SIG-M5 treated with dmso at 0.1 percent for 504 hours (cell line): ENCODE data around the gene KIAA1217.

Experiments
- DNase-seq: peaks from one replicate; lab custom pipeline; 2025; ENCODE audit not compliant: unreplicated experiment; lab: John Stamatoyannopoulos, UW

KIAA1217 gene

DNA sequence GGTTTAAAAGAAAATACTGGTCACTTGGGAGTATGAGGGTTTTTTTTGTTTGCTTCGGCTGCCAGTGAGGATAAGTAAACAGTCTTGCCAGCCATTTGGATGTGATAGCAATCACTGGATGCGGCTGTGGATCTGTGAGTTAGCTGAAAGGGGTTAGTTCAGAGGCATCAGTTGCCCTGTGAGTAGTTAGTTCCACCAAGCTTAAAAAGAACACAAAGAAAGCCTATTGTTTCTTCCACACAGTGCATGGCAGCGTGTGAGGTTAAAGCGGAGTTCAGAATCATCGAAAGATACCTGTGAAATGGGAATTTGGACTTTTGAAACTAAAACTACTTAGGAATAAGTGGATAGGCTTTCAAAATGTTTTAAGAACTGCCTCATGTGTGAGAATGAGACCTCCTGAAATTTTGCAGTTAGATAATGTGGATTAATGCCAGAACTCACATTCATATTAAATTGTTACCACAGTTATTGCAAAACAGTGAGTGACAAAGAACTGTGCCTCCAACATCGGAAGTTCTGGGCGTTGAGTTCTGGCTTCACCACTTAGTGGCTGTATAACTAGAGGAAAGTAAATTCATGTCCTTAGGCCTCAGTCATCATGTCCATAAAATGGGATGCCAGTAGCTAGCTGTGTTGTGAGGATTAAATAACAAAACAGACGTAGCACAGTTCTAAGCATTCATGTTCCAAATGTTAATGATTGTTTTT is 31.3 kb downstream of the KIAA1217 start:
- no peak for DNase-seq

DNA sequence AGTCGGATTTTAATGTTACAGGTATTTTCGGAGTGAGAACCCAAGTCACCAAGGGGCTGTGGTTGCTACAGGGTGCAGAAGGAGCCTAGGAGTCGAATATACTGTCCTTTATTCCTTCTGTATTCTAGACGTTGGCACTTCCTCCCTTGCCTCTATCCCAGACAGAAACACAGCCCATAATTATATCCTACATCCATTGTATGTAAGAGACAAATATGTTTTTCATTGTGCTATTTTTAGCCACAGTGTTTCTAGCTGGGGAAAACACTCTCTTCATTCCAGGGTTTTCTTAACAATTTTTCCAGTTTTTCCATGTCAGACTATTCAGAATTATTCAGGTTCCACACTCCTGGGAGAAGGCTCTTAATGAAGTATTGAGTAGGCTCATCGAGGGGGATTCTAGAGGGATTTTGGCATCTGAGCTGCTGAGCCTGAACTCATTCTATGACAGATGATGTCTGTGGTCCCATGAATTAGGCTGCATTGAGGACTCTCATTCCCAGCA is 32.6 kb downstream of the KIAA1217 start:
- no peak for DNase-seq

DNA sequence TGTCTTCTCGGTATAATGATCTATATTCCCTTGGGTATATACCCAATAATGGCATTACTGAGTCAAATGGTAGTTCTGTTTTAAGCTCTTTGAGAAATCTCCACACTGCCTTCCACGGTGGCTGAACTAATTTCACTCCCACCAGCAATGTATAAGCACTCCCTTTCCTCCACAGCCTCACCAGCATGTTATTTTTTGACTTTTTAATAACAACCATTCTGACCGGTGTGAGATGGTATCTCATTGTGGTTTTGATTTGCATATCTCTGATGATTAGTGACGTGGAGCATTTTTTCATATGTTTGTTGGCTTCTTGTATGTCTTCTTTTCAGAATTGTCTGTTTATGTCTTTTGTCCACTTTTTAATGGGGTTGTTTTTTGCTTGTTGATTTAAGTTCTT is 33.6 kb downstream of the KIAA1217 start:
- no peak for DNase-seq

DNA sequence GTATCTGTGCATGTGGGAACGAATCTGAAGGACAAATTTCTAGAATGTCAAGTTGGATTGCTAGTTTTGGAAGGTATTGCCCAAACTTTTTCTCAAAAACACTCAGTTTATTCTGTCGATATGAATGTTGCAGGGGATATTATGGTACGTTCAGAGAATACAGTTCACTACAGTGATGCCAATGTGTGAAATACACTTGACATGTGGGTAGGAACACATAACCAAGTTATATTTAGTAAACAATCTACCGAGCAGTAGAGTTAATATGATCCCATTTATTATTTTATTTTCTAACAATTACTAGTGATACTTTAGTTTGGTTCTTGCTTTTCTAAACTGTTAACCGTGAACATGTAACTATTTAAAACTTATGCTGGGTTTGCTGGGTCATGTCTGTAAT is 37.4 kb downstream of the KIAA1217 start:
- no peak for DNase-seq

DNA sequence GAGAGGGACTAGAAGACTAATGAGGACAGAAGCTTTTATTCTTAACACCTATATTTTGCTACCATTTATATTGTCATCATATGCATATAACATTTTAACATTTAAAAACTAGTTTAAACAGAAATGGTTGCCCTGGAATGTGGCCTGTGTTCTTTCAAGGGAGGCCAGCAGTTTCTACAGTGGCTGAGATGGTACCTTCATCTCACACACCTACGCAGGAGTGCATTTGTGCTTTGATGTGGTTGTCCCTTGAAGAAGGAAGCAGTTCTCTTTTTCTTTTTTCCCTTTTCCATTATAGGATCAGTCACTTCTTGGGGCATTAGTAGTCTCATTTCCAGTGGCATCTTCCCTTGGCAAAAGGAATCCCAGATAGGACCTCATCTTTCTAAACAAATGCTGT is 38.9 kb downstream of the KIAA1217 start:
- no peak for DNase-seq

DNA sequence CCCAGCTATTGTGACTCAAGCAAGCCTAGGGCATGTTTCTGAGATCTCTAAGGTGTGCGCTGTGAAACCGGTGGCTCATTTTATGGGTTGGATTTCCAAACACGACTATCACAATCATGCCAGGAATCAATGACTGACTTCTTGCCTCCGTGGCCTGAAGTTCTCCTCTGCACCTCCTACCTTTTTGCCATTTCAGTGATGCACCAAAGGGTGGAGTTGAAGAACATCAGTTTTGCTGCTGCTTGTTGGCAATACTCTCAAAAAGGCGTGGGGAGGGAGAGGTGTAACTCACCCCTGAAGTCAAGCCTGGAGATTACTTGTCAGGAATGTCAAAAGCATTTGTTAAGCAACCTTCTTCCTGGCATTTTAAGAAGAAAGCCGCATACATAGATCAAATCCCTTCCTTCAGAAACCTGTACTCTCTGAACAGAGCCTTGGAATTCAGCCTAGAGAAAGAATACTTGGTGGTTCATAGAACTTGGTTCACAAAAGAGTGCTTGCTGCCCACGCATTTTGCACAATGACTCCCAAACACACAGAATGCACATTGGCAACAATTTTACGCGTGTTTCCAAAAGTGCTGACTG is 41.0 kb downstream of the KIAA1217 start:
- no peak for DNase-seq

DNA sequence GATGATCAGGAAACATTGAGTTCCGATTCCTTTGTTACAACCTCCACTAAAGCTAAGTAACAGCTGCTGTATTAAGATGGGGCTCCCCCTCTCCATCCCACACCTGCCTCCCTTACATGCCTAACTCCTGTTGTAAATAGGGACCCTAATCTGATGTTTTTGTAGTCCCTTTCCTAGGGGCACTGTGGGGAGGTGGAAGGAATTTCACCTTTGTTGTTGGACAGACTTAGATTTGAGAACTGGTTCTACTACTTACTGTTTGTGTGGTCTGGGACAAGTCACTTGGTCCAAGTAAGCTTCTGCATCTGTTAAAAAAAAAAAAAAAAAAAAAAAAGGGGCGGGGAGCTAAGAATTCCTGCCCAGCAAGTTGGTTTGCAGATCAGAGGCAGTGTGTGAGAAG is 42.6 kb downstream of the KIAA1217 start:
- DNase-seq = peak; percentile 37

DNA sequence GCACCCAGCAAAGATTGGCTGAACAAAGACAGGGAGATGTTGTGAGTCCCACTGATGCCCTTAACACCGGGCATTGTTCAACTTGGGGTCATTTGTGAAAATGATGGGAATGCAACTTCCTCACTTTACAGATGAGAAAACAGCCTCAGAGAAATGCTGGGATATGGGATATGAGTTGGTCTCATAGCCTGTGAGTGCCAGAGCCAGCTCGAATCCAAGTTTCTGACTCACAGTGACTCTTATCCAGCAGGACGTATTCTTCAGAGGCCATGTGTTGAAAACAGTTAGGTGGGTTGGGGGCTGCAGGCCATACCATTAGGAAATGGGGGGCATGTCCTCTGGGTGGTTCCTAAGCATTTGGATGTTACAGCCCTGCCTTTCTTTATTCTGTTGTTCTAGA is 45.2 kb downstream of the KIAA1217 start:
- DNase-seq = no peak

DNA sequence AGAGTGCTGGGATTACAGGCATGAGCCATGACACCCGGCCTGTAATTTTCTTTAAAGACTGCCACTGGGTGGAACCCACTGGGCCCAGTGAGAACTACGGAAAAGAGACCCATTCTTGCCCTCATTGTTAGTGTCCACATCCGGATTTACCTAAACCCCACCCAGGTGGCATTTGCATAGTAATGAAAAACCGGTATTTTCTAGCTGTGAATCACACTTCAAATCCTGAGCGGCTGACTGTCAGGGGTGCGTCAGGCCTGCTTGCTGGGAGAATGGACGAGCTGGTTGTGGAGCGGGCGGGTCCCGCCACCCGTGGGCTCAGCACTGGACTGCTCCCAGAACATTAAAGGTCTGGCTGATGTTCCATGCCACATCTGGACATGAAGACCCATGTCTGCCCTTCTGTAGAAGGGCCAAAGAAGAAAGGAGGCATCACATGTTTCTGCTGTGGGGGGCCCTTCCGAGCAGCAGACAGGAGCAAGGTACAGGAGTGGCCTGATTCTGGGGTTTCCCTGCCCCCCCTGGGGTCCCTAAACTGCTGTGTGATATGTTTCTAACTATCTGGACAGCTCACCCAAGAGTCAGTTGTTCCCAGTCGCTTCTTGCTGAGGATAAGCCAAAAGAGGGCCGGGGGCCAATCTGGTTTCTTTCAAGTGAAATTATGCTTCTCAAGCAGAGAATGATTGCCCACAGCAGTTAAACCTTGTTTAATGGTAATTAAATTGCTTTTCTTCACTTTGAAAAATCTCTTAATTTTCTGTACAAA is 46.4 kb downstream of the KIAA1217 start:
- no peak for DNase-seq

DNA sequence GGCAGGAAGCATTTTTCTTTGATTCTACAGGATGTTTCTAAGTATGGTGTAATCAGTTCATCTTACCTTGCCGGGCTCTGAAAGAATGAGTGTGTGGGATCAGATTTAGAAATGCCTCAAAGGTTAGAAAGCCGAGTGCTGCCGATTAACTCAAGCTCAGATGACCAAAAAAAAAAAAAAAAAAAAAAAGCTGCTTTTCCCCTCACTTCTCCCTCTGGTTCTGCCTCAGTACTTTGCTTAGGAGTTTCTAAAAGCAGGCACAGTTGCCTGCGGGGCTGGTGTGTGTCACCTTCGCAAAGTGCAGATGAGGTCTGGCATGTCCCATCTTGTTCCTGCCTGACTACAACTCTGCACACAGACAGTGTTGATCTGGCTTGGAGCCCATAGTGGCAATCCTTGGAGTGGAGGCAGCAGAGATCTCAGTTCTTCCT is 47.0 kb downstream of the KIAA1217 start:
- no peak for DNase-seq

DNA sequence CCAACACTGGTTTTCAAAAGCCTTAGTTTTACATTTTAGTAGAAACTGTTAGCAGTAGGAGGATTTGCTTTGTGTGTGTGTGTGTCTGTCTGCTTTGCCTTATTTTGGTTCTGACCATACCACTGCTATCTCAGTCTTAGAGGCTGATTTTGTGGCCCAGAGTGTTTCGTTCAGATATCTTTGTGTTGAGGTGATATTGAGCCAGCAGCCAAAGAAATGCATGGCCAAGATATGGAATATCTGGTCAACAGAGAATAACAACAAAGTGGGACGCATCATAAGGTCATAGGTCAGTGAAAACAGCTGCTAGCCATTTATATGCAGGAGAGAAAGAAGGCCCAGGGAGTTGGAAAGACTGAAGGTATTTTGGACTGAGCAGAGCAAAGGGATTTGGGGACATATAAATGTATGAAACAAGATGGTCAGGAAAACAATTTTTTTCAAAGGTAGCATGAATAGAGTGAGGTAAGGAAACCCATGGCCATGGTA is 47.7 kb downstream of the KIAA1217 start:
- no peak for DNase-seq

DNA sequence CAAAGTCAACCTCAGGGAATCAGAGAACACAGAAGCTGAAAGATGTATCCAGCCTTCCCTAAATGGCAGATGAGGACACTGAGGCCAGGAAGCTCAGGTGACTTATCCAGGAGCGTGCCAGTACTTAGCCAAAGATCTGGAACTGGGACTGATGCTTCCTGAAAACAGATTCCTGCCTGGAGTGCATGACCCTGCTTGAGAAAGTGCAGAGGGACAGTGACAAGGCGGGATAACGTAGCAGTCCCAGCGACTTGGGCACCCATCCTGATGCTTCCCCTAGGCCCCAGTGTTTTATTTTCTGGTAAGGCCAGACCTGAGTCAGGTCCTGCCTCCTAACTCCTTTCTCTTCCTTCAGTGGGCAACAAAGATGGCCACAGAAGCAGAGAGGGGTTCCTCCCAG is 48.6 kb downstream of the KIAA1217 start:
- no peak for DNase-seq

DNA sequence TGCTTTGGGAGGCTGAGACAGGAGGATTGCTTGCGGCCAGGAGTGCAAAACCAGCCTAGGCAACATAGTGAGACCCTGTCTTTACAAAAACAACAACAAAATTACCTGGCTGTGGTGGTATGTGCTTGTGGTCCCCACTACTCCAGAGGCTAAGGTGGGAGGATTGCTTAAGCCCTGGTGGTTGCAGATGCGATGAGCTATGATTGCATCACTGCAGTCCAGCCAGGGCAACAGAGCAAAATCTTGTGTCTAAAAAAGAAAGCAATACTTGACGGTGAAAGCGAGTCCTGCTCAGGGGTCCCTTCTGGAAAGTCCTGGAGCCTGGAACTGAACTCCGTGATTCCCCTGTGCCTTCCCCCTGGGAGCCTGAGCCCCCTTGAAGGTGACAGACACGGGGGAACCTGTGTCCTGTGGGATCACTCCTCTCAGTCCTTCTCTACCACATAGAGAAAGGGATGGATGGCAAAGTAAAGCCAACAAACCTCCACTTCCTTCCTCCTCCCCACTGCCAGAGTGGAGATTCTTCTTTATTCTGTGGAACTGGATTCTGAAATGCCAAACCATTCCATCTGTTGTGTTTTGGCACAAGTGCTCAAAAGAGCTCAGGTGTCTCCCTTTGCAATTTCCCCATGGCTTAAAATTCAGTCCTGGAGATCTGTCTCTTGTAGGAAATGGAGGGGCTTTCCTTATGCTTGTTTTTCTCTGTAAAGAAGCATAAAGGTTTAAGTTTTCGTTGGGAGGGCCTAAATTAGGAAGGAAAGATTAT is 50.6 kb downstream of the KIAA1217 start:
- no peak for DNase-seq

DNA sequence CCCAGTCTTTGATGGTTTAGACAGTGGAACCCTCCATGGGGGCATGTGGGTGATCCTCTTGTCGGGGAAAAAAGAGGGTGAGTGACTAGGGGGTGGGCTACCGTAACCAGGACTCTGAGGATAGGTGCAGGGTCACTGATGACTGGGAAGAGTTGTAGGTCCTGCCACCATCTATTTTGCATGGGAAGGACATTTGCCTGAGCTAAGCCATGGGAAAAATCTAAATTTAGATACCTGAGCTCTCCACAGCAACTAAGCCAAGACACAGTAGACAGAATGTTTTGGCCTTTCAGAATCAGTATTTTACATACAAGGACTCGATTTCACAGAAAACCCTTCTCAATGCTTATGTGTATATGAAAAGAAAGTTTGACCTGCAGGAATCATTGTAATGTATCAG is 52.7 kb downstream of the KIAA1217 start:
- DNase-seq = no peak

DNA sequence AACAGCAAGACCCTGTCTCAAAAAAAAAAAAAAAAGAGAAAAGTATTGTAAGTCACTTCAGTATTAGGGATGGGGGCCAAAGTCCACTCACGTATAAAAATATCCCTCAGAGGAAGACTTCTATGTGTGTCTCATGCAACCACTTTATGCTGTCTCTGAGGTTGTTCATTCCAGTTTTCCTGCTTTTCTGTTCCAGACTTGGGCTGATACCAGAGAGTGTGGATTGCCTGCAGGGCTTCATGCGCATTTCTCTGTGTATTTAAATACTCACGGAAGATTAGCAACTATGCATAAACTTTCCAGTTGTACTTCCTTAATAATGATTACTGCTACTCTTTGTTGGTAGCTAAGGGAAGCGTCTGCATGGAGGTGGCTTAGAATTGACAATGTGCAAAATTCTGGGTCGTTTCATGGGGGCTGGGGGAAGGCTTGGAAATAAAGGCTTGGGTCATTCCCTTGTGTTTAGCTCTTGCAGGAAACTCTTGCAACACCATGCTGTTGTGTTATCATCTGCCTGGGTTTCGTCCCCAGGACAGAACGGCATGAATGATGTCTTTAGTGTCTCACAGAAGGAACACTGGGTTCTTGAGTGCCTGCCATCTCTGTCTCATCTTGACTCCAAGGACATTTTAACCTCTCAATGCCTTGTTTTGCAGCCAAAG is 54.1 kb downstream of the KIAA1217 start:
- DNase-seq = peak; percentile 13

DNA sequence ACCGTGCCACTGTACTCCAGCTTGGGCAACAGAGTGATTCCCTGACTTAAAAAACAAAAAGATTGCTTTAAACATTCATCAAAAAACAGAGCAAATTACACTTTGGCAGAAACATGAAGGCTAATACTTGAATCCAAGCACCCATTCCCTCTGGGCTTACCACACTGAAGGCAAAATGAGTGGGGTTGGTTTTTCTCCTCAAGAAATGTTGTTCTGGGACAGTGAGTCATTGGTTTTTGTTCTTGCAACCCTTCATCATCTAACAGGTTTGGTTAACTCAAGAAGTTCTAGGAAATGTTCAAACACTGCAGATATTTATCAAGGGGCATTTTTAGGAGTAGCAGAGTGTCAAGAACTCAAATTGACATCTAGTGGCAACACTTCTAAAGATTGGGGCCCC is 60.5 kb downstream of the KIAA1217 start:
- no peak for DNase-seq

DNA sequence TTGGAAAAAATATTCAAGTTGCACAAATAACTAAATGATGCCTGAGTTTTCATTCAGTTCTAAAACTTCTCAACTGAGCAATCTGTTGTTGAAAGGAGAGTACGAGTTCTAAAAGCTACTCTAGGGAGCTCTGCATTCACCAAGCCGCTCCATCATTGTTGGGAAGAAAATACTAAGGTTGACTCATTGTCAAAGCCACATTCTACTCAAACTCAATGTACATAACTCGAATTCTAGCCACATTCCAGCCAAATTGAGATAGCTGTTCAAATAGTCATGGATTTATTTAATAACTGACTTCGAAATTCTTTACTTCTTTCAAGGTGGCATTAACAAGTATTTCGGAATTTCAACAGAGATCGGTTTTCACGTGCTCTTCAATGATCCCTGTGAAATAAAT is 63.4 kb downstream of the KIAA1217 start:
- no peak for DNase-seq

DNA sequence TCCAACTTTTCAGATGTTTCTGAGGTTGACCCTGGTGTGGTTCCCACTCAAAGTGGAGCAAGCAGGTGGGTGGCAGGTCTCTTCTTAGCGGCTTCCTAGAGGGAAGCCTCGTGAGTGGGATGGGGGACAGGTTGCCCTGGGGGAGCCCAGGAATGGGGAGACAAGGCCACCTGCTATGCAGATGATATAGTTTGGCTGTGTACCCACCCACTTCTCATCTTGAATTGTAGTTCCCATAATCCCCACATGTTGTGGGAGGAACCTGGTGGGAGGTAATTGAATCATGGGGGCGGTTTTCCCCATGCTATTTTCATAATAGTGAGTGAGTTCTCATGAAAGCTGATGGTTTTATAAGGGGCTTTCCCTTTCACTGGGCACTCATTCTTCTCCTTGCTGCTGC is 68.3 kb downstream of the KIAA1217 start:
- DNase-seq = no peak

DNA sequence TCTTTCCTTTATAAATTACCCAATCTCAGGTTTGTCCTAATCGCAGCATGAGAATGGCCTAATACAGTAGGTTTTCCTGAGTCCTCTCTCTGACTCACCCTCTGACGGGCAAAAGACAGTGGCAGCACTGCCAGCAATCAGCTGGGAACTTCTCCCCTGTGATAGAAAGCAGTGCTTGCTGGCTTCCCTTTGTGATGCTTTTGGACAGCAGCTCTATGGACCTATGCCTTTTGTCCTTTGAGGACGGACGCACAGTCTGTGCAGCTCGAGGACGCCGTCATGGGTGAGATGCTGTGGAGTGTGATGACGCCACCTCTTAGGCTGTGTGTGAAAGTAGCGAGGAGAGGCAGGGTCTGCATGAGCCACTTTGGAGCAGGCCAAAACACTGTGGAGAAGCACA is 68.8 kb downstream of the KIAA1217 start:
- no peak for DNase-seq

DNA sequence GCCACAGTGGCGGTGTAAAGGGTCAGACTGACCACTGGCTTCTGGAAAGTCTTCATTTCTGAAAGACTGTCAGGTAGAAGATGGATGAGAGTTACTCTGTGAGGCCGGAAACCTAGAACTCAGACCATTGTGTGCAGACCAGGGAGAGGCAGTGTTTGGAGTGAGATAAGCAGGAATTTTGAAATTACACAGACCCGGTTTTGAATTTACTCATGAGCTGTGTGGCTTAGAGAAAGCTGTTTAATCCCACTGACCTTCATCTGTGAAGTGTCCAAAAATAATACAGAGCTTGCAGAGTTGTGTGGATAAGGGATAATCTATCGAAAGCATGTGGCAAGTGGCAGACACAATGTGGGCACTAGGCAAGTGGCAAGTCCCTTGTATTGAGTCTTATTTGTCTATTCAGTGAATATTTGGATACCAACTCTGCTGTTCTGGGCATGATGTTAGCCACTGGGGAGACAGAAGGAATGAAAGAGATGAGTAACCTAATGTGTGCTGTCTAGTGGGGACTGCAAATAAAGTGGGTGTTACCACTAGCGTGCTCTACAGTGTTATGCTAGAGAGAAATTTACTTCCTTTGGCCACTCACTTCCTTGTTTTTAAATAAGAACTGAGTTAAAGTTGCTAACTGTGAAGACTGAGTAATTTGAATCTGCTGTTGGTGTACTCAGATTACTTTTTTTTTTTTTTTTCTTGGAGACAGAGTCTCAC is 69.4 kb downstream of the KIAA1217 start:
- no peak for DNase-seq
